PFSK-1 (cell line): ENCODE data around the gene CCDC71L.

Experiments
- POLR2AphosphoS5 ChIP-seq: IDR thresholded peaks from 2 replicates; pipeline ENCODE4 v1.6.1; 2012; ENCODE audit warnings: low read depth, mild to moderate bottlenecking, control low read depth, low read length, moderate library complexity
- REST ChIP-seq, 2 experiments: IDR thresholded peaks; 2 replicates each; pipeline versions ENCODE4 v1.6.1 to v1.8.0; 2011 to 2012; ENCODE audit warnings: low read depth in 2 of 2, low read length in 2 of 2, control low read depth in 1 of 2, inconsistent platforms in 1 of 2, mild to moderate bottlenecking in 1 of 2, moderate library complexity in 1 of 2; ENCODE audit not compliant: insufficient read depth in 1 of 2
- SIN3A ChIP-seq: IDR thresholded peaks from 2 replicates; pipeline ENCODE4 v1.6.1; 2012; ENCODE audit warnings: mild to moderate bottlenecking, low read length, moderate library complexity, borderline replicate concordance; ENCODE audit not compliant: insufficient read depth
- TAF1 ChIP-seq: IDR thresholded peaks from 2 replicates; pipeline ENCODE4 v1.6.1; 2012; ENCODE audit warnings: low read length, control low read depth, borderline replicate concordance; ENCODE audit not compliant: insufficient read depth

- no peak for TF ChIP-seq REST (IDR thresholded peaks at IDR 0.05; ENCODE audit: insufficient read depth in 1 of 2, low read depth in 2 of 2, low read length in 2 of 2)
- TF ChIP-seq TAF1 = no peak
- no peak for TF ChIP-seq POLR2AphosphoS5
- no peak for TF ChIP-seq SIN3A
Observed at GRCh38 chr7:106683941-106684340, 23.0 kb upstream of the CCDC71L start.
